Activated CD4-positive, alpha-beta T cell treated with anti-CD3 and anti-CD28 coated beads, Interleukin-10, Interleukin-2, amounts not matched to agents 100 ng/mL and 50 ng/mL, durations not matched to agents 16 hours and 8 hours (primary cell): ENCODE measurements around the gene TRPC1.

ENCODE experiments used
- DNase-seq: peaks from one replicate; pipeline ENCODE4 v3.0.0-alpha.2; 2020

Gene TRPC1

DNA sequence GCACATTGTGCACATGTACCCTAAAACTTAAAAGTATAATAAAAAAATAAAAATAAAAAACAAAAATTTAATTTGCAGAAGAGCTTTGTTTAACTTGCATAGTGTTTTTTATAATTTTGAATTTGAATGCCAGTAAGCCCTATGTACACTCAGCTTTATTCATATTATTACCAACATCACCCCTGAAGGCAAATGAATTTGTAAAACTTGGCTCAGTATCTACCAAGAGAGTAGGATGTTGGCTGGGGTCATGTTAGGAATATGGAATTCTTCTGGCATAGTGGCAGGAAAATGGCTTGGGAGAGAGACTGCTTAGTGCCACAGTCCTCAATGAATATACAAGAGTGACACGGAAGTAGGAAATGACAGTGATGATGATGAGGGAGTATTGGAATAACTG lies 30.7 kb downstream of the TRPC1 start:
- DNase-seq, result no peak

DNA sequence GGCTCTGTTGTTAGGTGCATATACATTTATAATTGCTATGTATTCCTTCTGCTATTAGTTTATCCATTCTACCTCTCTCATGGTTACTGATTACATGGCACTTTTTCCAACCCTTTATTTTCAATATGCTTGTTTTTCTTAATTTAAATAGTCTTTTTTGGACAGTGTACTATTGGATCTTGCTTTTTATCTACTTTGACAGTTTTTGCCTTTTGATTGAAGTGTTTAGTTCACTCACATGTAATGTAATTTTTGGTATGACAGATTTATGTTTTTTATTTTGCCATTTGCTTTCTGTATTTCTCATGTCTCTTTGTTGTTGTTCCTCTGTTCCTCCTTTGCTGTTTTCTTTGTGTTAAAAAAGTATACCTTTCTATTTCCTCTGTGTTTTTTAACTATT lies 44.5 kb downstream of the TRPC1 start:
- DNase-seq, result no peak

DNA sequence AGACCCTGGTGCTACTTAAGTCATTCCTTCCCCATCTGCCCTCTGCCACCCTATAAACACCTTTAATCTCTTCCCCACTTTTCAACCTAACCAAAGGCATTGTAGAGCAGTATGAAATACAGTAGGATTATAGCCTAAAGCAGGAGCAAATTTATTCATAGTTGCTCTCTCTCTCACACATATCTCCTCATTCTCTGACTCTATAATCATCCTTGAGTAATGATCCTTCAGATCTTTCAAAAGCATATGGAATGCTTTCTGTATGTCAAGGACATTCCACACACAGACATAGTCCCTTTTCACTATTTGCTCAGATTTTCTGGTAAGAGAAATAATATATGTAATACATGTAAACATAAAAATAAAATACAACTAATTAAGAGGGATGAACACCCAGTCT lies 54.1 kb downstream of the TRPC1 start:
- DNase-seq, result no peak

DNA sequence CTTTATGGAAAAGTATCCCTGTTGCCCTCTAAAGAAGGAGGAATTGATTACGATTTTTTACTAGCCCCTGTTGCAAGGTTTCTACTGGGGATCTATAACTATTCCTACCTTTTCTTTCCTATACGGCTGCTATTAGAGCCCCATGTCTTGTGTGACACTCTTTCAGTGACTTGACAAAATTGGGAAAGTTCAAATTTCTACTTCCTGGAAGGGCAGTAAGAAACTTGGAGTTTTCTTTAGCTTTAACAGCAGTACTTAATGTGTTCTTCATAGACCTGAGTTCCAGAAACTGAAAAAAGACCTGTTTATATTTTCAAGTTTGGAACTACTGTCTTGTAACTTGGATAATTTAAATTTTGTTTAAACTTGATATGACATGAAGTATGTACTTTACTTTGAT lies 54.7 kb downstream of the TRPC1 start:
- no peak for DNase-seq

DNA sequence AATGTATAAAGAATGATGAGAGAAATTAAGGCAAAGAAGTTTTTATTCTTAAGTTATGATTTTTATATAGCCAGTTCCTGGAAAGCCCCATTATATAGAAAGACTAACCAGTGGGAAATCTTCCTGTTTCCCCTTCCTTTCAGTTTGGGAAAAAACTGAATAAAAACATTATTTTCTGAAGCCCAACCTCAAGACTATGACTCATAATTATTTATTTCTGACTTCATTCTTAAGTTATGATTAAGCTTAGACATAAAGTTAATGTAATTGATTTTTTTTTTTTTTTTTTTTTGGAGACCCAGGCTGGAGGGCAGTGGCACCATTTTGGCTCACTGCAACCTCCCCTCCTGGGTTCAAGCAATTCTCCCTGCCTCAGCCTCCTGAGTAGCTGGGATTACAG lies 55.8 kb downstream of the TRPC1 start:
- no peak for DNase-seq

DNA sequence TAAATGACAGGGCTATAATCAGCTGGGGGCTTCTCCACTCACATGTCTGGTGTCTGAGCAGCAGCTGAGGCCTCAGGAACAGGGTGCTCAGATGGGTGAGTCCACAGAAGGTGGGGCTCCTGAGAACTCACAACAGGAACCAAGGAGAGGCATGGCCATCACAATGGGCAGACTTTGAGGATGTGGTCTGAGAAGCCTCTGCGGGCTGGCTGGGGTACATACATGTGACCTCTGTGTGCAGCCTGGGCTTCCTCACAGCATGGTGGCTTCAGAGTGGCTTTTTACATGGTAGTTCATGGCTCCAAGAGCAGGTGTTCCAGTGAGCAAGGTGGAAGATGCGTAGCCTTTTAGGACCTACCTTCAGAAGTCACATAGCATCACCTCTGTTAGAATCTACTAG lies 58.8 kb downstream of the TRPC1 start:
- no peak for DNase-seq

DNA sequence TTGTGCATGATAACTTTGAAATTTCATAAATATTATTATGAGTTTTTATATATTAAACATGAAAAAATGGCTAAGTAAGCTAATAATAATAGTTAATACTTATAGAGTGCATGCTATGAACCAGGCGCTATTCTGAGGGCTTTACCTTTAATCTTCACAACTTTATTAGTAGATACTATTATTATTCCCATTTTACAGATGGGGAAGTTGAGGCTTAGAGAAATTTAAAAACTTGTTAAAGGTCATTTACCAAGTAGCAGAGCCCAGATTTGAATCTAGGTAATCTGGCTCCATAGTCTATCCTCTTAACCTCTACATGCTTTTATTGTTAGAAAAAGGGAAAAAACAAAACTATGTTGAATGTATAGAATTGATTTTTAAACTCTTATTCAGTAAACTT lies 60.4 kb downstream of the TRPC1 start:
- DNase-seq, result no peak

DNA sequence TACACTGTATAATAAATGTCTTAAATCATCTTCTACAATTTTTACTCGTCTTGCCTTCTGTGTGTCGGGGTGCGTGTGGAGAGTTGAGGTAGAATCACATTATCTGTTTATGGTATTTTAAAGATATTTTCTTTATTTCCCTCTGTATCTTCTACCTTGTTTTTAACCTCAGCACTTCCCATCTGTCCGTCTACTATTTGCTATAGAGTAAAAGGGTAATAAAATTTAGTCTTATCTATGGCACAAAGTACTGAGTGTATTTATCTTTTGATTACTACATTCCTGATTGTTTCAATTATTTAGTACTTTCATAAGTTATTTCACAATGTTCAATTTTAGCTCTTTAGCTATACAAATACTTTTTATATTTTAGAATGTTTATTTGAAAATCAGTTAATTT lies 62.2 kb downstream of the TRPC1 start:
- no peak for DNase-seq

DNA sequence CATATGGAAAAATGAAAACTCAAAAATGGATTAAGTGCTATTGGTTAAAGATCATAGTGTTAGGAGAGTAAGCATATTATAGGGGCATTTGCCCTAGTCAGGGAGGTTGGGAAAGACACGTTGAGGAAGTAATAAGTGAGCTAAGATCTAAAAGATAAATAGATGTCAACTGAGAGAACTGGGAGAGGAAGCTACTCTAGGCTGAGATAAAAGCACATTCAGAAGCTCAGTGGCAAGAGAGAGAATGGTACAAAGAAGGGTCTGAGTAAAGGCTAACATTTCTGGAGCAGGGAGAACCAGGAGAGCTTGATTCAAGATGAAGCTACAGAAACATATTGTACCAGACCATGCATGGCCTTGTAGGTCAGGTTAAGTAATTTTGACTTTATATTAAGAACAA lies 63.9 kb downstream of the TRPC1 start:
- no peak for DNase-seq

DNA sequence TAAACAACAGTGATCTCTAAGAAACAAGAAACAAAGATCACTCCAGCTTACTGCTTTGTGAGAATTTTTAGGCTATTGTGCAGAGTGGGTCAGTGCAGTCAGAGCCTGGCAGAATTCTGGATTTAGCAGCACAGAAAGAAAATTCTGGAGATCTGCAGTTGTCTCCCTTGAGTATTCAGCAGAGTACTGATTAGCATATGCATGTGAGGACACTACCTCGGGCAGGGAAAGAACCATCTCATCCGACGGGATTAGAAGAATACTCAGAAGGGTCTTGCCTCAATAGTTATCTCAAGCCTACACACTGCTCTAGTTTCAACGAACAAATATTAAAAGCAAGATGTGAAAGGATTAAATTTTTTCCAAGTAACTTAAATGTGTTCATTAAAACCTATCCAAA lies 70.7 kb downstream of the TRPC1 start:
- DNase-seq, result no peak

DNA sequence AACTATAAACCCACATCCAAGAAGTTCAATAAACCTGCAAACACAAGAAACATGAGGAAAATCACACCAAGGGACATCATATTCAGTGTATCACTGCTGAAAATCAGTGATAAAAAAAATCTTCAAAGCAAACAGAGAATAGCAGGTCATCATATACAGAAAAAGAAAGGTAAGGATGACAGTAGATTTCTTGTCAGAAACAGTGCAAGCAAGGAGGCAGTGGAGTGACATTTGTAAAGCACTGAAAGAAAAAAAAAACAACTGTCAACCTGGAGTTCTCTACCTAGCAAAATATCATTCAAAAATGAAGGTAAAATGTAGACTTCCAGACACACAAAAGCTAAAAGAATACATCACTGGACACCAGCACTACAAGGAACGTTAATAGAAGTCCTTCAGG lies 71.5 kb downstream of the TRPC1 start:
- no peak for DNase-seq

DNA sequence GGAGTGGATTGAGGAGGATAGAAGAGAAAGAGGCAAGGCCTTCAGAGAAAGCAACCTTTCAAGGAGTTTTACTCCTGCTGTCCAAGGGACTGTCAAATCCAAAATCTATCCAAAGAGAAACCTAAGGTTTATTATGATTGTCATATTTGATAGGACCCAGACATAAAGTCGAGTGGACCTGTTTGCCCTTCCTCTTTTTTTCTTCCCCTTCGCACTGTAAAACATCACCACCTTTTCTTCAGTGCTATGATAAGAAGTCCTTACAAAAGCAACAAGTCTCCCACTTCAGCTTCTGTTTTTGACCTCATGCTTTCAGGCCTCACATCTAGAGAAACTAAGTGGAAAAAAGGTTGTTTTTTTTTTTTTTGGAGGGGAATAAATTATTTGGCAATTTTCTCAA lies 73.0 kb downstream of the TRPC1 start:
- no peak for DNase-seq

DNA sequence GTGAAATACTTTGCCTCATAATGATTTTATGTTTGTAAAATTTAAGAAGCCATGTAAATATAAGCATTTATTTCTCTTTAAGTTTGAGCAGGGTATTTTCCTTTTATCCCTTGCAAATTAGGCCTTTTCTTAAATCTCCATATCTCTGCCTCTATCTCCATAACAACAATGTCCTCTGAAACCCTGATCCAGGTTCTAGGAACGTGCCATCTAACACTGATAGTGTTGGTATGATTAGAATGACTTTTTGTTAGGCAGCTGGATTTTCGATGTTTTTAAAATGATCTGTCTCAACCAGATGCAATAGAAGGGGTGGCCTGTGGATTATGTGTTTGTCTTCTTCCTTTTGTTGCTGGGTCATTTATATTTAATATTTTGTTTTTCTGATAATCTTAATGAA lies 77.9 kb downstream of the TRPC1 start:
- no peak for DNase-seq

DNA sequence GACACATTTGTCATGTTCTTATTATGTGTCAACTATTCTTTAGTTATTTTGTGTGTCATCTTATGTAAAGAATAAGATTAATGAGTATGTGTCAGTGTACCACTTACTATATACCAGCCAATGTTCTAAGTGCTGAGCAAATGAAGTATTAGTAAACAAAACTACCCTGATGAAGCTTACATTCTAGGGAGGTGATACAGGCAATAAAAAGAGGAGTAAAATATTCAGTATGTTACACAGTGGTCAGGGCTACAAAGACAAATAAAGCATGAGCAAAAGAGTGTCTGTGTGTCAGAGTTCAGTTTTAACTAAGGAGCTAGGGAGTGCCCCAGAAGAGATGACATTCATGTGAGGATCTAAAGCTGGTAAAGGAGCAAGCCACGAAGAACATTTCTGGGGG lies 79.1 kb downstream of the TRPC1 start:
- no peak for DNase-seq

DNA sequence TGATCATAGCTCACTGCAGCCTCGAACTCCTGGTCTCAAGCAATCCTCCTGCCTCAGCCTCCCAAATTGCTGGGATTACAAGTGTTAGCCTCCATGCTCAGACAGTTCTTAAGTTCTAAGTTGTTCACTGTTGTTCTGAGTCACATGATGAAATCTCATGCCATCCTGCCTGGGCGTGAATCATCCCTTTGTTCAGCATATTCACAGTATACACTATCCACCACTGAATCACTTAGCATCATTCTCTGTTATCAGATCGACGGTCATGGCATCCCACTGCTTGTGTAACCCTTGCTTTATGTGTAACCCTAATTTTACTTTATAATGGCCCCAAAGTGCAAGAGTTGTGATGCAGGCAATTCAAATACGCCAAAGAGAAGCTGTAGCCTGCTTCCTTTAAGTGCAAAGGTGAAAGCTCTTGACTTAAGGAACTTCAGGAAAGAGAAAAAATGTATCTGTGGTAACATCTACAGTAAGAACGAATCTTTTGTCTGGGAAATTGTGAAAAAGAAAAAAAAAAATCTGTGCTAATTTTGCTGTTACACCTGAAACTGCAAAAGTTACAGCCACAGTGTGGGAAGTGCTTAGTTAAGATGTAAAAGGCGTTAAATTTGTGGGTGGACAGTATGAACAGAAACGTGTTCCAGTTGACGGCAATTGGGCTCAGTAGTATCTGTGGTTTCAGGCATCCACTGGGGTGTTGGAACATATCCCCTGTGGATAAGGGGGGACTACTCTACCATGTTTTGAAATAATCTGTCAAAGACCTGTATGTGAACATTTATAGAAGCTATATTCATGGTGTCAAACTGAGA lies 84.5 kb downstream of the TRPC1 start:
- peak; percentile 59 for DNase-seq

DNA sequence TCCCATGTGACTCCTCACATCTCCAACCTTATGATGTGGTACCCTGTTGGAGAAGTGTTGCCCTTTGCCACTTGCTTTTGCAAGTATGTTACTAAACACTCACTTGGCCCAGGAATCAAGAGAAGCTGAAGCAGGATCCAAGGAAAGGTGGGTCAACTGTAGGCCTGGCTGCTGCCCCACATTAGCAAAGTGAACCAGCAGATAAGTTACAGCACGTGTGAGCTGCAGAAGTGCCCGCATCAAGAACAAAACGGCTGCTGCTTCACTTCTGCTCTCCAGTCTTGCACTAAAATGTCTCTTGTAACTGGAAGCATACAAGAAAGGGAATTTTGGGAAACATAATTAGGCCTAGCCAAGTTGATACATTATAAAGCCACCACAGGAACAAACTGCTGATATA lies 85.4 kb downstream of the TRPC1 start:
- no peak for DNase-seq

DNA sequence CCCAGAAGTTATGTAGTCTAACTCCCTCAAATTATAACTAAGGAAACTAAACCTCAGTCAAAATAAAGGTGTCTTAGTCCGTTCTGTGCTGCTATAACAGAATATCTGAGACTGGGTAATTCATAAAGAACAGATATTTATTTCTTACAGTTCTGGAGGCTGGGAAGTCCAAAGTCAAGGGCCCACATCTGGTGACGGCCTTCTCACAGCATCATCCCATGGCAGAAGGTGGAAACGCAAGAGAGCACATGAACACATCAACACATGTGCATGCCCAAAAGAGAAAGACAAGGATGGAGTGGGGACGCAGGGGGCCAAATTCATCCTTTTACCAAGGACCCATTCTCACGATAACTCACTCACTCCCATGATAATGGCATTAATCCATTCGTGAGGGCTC lies 92.0 kb downstream of the TRPC1 start:
- DNase-seq, result no peak

DNA sequence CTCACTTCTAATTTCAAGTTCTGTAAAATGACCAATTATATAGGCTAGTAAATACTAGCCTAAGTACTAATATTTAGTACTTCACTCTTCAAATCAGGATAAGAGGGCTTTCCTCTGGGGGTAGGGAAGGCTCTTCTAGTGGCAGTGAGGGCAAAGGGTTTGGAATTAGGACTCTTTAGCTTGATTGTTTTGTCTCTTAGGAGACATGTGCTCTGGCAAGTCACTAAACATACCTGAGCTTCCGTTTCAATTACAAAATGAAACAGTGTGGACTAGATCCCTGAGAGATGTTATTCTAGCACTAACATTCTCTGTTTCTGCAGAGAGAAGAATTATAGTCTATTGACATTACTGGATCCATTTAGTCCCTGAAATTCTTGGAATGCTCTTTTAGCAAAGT lies 93.5 kb downstream of the TRPC1 start:
- DNase-seq, result no peak

DNA sequence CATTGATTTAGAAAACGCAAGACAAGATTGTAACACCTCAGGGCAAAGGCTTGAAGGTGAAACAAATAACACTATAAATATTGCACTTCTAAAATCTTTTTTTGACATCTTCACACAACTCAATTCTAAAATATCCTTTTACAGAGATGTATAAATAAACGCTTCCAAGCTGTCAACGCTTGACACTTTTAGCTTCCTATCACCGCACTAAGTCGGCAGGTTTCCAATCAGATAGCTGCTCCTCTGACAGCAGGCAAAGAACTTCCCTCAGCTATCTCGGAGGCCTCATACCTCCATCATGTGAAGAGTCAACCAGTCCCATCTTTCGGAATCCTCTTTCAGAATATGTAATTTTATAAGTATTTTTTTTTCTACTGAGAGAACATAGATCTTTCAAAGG lies 94.1 kb downstream of the TRPC1 start:
- DNase-seq, result no peak

DNA sequence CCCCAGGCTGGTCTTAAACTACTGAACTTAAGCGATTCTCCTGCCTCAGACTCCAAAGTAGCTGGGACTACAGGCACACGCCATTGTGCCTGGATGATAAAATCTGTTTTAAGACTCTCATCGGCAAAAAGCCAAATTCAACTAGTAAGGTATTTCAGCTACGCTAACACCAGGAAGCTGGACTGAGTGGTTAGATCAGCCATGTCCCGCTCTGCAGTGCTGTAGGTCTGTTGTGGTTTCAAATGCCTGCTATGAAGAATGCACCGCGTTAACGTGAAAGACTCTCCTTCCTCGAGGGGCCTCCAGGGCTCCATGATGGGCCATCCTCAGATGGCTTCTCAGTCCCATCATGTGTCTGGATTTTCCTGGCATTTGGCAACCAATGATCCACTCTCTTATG lies 94.8 kb downstream of the TRPC1 start:
- DNase-seq, result no peak

DNA sequence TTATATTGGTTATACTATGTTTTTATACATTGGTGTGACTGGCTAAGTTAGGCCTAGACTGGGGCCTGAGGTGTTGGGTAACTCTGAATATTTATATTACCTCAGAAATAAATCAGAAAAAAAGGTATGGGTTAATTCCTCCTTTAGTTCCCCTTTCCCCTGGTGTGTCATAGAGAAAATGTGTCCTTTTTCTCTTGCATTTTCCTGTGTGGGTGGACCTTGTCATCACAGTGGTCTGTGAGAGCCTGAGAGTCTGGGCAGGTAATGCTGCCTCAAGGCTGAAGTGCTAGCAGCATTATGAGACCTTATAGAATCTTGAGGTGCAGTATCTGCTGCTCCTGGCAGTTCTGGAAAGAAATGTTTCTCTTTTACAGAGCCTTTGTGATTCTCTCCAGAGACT lies 95.3 kb downstream of the TRPC1 start:
- no peak for DNase-seq

DNA sequence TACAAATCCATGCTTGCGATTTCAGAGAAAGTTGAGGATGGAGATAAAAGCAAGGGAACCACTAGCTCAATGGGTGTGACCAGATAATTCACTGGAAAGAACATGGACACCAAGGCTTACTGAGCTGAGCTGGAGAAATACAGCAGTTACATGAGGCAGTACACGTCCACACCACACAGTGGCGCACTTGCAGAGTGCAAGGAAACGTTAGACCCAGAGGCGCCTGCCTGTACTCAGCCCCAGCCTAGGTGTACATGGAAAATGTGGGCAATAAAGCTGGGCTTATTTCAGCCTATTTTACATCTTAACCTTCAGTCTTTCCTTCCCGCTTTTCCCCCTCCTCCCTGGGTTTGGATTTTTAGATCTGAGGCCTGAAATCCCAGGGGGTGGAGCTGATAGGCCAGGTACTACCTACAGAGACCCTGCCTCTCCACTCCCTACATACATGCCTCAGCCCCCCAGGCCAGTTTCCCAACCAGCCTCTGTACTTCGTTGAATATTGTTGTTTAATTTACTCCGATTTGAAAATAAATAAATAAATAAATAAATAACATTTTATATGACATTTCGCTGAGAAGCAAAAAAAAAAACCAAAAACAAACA lies 105.0 kb downstream of the TRPC1 start:
- peak; percentile 73 for DNase-seq

DNA sequence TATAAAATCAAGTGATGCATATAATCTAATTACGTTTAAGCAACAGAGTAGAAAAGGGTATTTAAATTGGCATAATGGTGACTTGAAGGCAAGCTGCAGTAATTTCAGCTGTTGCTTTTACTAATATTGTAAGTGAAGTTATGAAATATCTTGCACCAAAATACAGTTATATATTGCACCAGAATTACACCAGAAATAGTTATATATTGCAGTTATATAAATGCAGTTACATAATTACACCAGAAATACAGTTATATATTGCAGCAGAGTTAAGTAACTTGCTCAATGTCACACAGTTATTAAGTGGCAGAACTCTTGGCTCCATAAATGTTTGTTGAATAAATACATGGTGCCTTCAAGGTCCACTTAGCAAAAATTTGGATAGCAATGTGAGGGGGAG lies 113.7 kb downstream of the TRPC1 start:
- DNase-seq, result no peak

DNA sequence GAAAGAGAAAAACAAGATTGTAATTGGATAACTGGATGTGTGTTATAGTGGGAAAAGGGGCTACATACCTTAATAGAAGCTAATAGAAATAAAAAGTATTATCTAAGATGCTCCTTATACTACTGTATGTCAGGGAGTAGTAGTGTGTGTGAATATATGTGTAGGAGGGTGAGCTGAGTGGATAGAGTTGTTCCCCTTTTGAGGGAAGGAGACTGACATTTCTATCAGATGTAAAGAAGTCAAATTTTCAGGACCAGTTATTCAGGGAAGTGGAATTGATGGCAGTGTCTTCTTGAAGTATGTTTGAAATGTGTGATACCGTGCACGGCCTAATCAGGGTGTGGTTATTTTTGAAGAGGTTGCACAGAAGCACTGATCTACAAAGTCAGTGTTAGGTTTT lies 116.0 kb downstream of the TRPC1 start:
- DNase-seq, result no peak

DNA sequence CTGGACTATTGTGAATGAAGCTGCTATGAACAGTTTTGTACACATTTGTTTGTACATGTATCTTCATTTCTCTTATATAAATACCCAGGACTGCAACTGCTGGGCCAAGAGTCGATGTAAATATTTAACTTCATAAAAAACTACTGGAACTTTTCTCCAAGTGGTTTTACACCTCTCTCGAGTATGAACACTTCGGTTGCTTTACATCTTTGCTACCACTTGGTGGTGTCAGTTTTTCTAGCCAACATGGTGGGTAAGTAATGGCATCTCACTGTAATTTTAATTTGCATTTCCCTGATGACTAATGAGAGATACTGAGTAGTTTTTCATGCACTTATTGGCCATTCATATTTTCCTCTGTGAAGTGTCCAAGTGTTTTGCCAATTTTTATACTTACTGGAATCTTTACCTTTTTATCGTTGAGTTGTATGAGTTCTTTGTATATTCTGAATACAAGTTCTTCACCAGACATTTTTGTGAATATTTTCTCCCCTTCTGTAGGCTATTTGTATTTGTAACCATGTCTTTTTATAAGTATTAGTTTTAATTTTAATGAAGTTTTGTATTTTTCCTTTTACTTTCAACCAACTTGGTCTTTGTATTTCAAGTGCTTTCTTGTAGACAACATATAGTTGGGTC lies 120.6 kb downstream of the TRPC1 start:
- DNase-seq, result peak; percentile 51
